Left lobe of liver (tissue), 2 donors: Measurements from ENCODE around the gene KCNQ4. TPM values are rescaled to one million over a fixed set of nuclear protein-coding genes. Genes with fewer than 3 reads are reported as not detected.
A peak's percentile ranks its signal among the peaks of the same experiment; 100 is the strongest.

ENCODE experiments used
- ATAC-seq: fragments of 200-7000 bp; cut with Tn5 transposase; one replicate; pipeline ENCODE4 v1.9.1; 2020; ENCODE audit warnings: mild to moderate bottlenecking, moderate library complexity
- DNase-seq: peaks from one replicate; pipeline ENCODE4 v3.0.0-alpha.2; 2020; ENCODE audit warnings: low spot score
- total RNA-seq: library from RNA; stranded (reverse); gene quantifications from one replicate; pipeline ENCODE4 v1.2.1, GENCODE V29; 2021
- donor health status: DM: no; HTN: no; CAD: no; lungs with moderate emphysema.
- donor health status: DM: no; HTN: yes; CAD: no.

The KCNQ4 gene
- total RNA-seq, 1 donor from 2014 or later = 0.20 TPM

DNA sequence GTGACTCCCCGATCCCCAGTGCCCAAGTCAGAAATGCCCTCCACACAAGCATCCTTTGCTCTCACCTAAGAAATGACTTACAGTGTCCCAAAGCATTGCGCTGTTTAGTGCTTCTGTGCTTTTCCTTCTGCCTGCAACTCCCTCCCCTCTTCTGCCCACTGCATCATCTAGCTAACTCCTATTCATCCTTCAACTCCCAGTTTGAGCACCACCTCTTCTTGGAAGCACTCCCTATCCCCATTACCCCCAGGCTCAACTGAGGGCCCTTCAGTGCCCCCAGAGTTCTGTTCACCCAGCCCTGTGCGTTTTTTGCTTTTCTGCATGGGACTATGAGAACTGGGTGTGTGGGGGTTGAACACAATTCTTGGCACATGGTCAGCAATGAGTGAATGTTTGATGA is 10.0 kb downstream of the KCNQ4 start:
- ATAC-seq (no peak), DNase-seq (no peak)

DNA sequence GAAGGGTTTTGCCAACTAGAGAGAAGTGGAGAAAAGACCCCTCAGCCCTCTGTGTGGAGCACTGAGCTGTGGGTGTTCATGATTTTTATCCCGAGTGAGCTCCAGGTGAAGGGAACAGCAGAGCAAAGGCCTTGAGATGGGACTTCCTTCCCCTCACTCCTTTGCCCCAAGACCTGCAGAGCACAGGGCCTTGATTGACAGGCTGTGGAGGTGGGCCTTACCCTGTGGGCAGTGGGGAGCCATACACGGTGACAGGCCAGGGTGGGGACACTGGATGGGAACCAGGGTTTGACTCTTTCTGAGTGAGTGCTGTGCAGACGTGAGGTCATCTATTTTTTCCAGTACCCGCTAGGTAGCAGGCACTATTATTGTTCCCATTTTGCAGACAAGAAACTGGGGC is 10.5 kb downstream of the KCNQ4 start:
- no peak for ATAC-seq

DNA sequence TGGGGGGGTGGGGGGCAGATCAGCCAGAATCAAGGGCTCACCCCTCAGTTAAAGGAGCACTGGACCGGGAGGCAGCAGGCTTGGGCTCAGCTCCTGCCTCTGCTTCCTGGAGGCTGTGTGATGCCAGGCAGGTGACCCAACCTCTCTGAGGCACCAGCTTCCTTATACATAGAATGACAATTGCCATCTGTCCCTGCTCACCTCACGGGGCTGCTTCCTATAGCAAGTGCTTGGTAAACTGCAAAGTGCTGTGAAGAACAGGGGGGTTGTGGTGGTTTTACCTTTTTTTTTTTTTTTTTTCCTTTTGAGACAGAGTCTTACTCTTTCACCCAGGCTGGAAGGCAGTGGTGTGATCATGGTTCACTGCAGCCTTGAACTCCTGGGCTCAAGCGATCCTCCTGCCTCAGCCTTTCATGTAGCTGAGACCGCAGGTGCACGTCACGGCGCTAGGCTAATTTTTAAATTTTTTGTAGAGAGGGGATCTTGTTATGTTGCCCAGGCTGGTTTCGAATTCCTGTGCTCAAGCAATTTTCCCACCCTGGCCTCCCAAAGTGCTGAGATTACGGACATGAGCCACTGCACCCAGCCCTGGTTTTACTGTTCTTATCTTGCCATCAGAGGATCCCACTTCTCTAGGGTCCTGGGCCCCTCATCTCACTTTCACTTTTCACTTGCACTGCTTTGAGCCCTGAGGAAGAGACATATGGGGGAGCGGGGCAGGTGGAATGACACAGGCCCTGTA is 11.6 kb downstream of the KCNQ4 start:
- no peak for ATAC-seq
- DNase-seq = no peak

More for the DNA sequence above, 10.5 kb downstream of the KCNQ4 start:
- DNase-seq = no peak

DNA sequence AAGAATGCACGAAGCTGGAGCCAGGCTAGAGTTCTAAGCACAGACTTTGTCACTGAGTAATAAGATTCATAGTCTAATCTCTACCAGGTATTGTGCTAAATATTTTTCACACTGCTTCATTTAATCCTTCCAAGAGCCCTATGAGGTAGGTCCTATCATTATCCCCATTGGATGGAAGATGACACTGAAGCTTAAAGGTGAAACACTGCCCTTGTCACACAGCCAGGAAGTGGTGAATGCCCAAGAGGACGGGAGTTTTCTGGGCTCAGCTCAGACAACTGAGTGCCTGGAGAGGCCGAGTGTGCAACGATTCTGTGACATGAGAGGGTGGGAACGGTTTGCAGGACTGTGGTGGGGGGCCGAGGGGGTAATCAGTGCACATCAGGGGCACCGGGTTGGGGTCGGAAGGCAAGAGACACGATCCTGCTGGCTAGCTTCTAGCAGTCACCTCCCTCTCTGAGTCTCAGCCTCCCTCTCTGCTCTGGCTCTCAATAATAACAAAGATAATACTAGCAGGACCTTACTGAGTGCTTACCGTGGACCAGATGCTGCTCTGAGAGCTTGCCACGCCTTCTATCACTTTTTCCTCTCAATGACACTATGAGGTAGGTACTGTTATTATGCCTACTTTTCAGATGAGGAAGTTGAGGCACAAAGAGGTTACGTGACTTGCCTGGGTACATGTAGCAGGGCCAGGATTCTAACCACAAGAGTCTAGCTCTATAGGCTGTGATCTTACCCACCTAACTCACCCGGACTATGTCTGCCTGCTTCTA is 12.4 kb downstream of the KCNQ4 start:
- DNase-seq = no peak
- no peak for ATAC-seq

DNA sequence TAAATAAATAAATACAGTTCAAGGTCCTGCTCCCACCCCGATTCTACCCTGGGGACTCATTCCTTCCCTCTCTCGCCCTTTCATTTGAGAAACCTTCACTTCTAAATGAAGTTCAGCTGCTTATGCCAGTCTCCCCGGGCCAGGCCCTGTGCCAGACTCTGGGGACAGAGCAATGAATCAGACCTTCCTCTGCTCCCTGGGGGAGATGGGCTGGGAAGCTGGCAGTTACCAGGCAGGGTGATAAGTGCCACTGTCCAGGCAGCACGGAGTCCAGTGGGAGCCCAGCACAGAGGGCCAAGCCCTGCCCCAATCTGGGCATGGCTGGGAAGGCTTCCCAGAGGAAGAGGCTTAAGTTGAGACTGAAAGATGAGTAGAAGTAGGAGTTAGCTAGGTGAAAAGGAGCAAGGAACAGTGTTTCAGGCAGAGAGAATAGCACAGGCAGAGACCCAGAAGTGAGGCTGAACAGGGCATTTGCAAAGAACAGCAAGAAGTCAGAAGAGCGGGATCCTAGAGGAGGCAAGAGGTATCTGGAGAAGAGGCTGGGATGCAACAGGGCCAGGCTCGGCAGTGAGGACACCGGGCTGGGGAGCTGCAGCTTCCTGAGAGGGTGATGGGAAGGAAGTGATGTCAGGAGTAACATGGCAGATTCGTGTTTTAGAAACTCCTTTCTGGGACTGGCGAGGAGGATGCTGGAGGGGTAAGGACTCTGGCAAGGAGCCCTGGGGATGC is 13.5 kb downstream of the KCNQ4 start:
- DNase-seq (no peak), ATAC-seq (peak; percentile 13)

DNA sequence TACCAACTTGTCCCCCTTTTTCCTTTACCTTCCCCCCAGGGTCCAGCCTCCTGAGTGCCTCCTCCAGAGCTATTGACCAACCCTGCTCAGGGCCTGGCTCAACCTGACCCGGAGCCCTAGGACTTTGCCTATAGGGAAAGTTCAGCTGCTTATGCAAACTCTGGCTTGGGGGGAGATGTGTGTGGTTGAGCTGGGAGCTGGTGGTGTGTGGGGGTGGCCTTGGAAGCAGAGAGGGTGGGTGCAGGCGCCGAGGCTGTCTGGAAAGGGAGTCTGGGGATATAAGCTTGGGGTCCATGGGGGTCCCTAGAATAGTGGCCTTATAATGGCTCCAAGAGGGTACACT is 14.1 kb downstream of the KCNQ4 start:
- DNase-seq = no peak
- ATAC-seq = no peak

DNA sequence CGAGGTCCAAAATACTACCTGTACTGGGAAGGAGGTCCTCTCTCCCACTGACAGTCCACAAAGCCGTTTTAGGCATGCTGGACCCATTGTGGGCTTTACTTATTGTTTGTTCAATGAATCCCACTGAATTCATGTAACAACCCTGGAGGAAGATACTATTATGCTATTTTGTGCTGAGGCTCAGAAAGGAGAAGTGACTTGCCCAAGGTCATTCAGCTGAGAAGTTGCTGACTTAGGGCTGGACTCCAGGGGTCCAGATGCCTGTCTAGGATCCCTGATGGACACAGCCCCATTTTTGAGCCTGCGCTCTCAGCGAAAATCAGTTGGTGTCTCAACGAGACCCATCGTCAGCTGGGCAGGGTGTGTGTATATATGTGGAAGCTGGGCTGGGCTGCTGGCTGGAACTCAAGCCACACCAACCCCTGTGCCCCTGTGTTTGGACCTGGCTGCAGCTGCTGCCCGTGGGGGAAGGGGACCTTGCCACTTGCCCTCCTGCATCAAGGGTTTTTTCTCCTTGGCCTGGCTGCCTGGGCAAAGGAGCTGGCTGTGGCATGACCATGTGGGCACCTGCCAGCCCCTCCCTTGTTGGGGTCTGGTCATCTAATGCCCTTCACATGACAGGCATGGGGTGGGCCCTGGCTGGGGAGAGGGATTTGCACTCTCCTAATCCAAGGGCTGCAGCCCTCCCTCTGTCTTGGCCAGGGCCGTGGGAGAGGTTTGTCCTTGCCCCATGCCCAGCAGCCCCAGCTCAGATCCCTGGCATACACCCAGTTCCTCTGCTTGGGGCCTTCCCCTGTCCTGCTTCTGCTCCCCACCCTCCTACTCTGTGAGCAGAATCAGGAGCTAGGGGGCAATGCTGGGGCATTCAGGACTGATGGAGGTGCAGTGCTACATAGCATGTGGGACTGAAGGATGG is 15.0 kb downstream of the KCNQ4 start:
- ATAC-seq = no peak
- DNase-seq = no peak

DNA sequence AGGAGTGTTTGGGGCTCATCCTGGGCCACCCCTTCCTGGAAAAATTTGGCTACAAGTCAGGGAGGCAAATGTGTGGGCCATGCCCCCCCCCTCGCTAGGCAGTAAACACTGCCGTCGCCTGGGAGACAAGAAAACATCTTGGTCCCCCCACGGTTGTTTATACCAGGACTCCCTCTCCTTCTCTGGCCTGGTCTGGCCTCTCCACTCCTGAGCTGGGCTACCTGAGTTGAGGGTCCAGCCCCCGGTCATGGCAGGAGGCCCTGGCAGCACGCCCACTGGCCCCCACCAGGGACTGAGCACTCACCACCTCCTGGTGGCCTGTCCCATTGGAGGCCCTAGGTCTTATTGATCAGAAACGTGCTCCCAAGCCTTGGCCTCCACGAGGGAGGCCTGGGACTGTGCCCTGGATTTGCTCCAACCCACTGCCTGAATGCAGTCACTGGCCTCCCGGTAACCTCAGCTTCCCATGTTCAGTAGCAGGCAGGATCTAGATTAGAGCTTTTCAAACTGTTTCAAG is 15.8 kb downstream of the KCNQ4 start:
- ATAC-seq (peak; percentile 71), DNase-seq (peak; percentile 72)

DNA sequence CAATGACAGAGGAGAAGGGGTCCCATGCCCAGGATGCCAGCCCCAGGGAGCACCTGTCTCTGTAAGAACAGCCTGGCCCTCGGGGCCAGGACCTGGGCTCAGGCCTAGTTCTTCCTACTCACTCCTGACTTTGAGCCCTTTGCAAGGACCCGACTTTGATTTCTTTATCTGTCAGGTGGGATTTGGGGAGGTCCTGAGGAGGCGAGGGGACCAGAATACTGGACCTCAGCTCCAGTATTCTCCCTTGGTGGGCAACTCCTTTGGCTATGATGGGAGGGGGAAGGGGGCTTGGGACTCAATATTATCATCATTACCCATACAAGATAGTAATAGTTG is 18.1 kb downstream of the KCNQ4 start:
- DNase-seq (no peak), ATAC-seq (no peak)

DNA sequence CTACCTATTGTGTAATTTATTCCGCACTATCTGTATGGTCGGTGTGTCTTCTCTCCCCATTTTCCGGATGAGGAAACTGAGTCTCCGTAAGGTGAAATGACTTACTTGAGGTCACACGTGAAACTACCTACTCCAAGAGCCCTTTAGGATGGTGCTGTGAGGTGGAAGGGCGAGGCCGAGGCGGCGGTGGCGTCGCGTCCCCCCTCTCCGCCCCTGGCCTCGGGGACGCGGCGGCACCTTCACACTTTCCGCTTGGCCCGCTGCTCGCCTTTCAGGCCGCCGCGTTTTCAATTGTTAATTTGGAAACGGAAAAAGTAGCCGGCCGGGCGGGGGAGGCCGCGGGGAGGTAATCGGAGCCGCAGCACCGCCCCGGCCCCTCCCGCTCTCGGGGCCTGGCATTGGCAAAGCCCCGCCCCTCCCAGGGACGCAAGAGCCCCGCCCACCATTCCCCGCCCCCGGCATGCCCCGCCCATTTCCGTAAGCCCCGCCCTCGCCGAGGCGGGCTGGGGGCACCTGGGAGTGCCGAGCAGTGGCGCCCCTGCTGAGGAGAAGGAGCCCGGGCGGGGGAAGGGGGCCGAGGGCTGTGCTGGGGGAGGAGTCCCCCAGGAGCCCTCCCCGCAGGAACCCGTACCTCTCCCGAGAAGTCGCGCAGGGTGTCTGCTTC is 18.6 kb downstream of the KCNQ4 start:
- peak; percentile 76 for DNase-seq
- peak; percentile 89 for ATAC-seq

DNA sequence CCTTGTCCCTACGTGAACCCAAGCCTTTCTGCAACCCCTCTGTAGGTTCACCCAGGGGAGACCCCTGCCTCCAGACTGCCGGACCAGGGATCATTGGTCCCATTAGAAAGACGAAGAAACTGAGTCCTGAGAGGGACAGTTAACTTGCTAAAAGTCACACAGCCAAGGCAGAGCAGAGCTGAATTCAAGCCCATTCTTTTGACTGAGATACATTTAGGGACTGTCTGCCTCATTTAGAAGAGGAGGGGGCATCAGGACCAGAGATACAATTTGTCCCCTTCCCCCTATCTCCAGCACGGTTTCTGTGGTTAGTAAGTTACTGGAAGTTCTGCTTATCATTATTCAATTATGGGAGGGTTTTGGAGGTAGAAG is 19.1 kb downstream of the KCNQ4 start:
- ATAC-seq = no peak
- DNase-seq = no peak

DNA sequence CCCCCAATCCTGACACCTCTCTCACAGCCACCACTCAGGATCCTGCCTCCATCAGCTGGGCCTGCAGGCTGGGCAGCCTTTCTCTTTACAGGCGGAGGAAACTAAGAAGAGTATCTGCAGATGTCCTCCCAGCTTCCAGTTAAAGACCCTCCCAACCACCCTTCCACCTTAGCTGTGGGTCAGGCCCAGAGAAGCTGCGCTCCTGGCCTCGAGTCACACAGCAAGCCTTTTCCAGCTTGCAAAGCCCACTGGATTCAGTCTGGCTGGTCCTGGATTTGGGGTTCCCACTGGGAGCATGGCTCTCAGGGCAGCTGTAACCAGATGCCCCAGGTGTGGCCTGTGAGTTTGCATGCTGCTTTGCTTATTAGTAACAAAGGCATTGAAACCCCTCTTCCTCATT is 19.9 kb downstream of the KCNQ4 start:
- ATAC-seq (no peak), DNase-seq (no peak)

DNA sequence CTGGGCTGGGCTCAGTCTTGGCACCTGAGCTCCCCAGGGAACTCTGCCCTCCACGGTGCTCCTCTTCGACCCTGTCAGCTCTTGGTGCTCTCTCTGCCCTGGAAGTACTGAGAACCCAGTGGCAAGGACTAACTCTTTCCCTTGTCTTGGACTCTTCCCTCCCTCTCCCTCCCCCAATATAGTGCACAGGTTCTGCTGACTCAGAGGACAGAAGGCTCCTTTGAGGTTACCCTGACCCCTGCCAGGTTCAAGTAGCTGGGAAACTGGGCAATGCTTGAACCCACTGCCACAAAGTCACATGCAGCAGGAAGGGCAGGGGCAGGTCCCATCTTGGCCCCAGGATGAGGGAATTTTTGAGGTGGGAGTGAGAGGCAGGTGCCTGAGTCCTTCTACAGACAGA is 20.3 kb downstream of the KCNQ4 start:
- DNase-seq (no peak), ATAC-seq (no peak)

DNA sequence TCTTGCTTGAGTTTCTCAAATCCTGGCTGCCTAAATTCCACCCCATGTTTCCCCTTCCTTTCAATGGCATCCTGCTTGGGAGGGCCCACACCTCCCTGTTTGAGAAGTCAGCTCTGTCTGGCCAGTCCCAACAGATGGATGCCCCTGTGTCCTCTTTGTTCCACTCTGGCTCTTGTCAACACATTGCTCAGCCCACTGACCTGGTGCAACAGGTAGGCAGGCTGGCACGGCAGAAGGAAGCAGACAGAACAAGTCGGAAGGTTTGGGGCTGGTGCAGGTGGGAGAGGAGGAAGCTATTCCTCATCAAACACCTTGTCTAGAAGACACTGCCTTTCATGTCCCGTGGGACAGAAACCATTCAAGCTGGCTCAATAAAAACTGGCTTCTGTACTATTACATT is 22.7 kb downstream of the KCNQ4 start:
- ATAC-seq (no peak), DNase-seq (no peak)

DNA sequence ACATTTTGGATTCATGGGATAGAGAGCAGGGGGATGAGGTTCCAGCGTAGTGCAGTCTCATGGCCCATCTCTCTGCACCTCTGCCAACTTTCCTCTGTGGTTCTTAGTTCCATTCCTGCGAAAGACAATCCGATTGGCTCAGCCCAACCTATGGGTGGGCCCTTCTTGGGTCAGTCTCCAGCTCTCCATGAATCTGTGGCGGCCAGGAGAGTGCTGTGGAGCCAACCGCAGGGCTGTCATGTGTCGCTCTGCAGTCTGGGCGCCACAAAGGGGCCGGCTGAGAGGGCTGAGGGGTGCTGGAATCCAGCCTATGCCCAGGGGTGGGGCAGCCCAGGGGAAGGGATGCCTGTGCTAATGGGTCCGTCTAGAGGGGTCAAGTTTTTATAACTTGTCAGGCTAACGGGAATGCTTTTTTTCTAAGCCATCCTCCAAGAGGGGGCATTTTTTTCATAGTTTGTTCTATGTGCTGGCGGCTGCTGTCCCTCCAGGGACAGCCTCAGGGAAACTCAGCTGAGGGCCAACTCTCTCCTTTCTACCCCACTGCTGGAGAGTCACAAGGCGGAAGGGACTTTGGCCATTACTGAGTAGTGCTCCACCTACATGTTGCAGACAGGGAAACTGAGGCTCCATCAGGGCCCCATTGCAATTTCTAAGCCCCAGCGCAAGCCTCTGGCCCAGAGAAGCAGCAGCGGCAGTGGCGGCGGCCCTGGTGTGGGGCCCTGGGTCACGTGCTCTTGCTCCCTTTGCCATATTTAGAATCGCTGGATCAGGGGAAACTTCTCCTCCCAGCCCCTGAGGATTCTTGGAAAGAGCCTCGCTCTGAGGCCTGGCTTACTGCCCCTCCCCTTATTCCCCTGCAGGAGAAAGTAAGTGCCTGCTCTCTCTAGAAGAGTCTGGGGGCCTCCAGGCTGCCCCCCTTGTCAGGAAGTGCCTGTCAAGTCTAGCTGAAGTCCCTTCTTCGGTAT is 23.4 kb downstream of the KCNQ4 start:
- ATAC-seq = no peak
- no peak for DNase-seq

DNA sequence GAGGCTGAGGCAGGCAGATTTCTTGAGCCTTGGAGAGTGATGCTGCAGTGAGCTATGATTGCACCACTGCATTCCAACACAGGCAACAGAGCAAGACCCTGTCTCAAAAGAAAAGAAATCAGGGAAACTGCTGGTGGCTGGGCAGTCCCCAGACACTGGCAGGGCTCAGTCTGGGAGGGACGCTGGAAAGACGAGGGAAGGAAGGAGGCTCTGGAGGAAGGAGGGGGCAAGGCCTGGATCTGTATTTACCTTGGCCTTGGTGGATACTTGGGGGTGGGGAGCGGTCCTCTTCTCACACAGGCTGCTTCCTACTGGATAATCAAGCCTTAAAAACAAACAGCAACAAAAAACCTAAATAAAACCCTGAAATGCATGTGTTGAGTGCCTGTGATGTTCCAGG is 24.4 kb downstream of the KCNQ4 start:
- ATAC-seq = no peak
- no peak for DNase-seq

DNA sequence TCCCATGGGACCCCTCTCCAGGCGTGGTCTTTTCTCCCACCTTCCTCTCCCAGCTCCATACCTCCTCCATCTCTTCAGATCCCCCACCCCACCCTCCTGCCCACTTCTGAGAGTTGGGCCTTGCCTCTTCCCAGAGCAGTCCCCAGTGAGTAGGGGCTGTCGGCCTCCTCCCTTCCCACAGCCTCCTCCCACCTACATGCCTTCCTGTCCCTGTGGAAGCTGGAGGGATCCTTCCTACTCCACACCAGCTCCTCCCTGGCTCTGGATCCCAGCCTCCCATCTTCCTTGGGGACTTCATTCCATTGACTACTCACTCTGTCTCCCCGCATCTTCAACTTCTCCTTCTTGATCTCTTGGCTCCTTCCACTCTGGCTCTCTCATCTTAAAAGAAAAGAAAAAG is 24.9 kb downstream of the KCNQ4 start:
- no peak for ATAC-seq
- no peak for DNase-seq

DNA sequence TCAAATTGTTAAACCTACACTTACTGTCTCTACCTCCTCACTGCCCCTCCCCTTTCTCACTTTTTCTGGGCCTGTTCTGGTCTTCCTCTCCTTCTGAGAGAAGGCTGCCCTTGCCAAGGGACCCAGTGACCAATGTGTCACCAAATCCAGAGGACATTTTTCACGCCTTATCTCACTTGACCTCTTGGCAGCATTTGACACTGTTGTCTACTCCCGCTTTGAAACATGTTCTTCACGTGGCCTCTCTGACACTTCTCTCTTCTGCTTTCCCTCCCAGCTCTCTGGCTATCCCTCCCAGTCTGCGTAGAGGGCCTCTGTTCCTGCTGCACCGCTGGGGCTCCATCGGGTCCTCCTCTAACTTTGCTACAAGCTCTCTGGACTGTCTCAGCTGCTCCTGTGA is 25.3 kb downstream of the KCNQ4 start:
- ATAC-seq = no peak
- no peak for DNase-seq

DNA sequence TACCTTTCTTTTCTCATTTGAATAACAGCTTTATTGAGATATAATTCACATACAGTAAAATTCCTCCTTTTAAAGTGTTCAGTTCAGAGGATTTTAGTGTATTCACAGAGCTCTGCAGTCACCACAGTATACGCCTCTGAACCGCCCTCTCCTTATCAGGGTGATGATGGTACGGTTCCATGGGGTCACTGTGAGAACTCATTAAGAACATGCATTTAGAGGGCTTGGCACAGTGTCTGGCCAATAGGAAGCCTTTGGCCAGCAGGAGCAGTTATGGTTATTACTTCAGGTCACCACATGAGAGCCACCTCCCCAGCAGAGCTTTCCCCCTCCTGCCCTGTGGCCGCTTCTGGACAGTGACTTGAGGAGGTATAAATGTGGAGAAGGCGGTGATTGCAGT is 27.3 kb downstream of the KCNQ4 start:
- no peak for ATAC-seq
- DNase-seq = no peak
